ENCODE data around the gene SLC22A23.

DNA sequence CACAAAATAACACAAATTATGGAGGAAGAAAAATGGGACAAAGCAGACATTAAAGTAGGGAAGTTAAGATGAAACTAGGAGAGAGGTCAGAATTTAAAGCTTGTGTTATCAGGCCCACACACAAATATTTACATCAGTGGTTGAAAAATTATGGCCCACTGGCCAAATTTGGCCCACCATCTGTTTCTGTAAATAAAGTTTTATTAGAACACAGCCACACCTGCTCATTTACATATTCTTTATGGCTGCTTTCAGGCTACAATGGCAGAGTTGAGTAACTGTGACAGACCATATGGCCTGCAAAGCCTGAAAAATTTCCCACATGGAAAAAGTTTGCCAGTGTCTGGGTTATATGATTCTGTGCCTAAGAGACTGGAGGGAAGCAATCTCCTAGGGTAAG is 49.0 kb downstream of the SLC22A23 start:
- TF ChIP-seq, protein P1, sequence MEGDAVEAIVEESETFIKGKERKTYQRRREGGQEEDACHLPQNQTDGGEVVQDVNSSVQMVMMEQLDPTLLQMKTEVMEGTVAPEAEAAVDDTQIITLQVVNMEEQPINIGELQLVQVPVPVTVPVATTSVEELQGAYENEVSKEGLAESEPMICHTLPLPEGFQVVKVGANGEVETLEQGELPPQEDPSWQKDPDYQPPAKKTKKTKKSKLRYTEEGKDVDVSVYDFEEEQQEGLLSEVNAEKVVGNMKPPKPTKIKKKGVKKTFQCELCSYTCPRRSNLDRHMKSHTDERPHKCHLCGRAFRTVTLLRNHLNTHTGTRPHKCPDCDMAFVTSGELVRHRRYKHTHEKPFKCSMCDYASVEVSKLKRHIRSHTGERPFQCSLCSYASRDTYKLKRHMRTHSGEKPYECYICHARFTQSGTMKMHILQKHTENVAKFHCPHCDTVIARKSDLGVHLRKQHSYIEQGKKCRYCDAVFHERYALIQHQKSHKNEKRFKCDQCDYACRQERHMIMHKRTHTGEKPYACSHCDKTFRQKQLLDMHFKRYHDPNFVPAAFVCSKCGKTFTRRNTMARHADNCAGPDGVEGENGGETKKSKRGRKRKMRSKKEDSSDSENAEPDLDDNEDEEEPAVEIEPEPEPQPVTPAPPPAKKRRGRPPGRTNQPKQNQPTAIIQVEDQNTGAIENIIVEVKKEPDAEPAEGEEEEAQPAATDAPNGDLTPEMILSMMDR (IDR thresholded peaks at IDR 0.05; ENCODE audit: borderline replicate concordance, extremely low read depth, low read length, poor library complexity, severe bottlenecking), result no peak
- no peak for TF ChIP-seq EZH2 (IDR thresholded peaks at IDR 0.05; ENCODE audit: borderline replicate concordance, low read depth, low read length, severe bottlenecking)

Measured in DND-41 (cell line).